GM23248 (cell line): ENCODE results near the gene HDAC4.

ENCODE experiments used
- EZH2 ChIP-seq: fragments of 200-600 bp; sonication (generic); IDR thresholded peaks from 2 replicates; pipeline ENCODE4 v1.6.1; 2018; ENCODE audit warnings: antibody characterized with exemption, mild to moderate bottlenecking; ENCODE audit not compliant: insufficient read depth, poor library complexity, severe bottlenecking
- EZH2phosphoT487 ChIP-seq: fragments of 200-600 bp; sonication (generic); IDR thresholded peaks from 2 replicates; pipeline ENCODE4 v1.6.1; 2018; ENCODE audit warnings: antibody characterized with exemption, moderate library complexity, mild to moderate bottlenecking, low read depth; ENCODE audit not compliant: insufficient read depth

- TF ChIP-seq EZH2 = no peak
- TF ChIP-seq EZH2phosphoT487 = no peak
Measured at GRCh38 chr2:239127513-239127912, 273.3 kb downstream of the HDAC4 start.
